Mesothelial cell of epicardium (in vitro differentiated cells): Measurements from ENCODE around the gene CXCR5. TPM values are rescaled to one million over a fixed set of nuclear protein-coding genes. Genes with fewer than 3 reads are reported as not detected.
A peak's percentile ranks its signal among the peaks of the same experiment; 100 is the strongest.

Experiments used
- DNase-seq, 2 experiments: peaks; one replicate each; pipeline ENCODE4 v3.0.0; 2021; ENCODE audit warnings: low spot score in 2 of 2; ENCODE audit not compliant: unreplicated experiment in 2 of 2
- H3K27ac Mint-ChIP-seq: 2 replicates; pipeline ENCODE4 v1.8.0; 2021; ENCODE audit warnings: mixed read lengths
- H3K27me3 Mint-ChIP-seq: 2 replicates; pipeline ENCODE4 v1.8.0; 2021; ENCODE audit warnings: low read depth, mixed read lengths
- H3K36me3 Mint-ChIP-seq: 2 replicates; pipeline ENCODE4 v1.8.0; 2021; ENCODE audit warnings: mixed read lengths
- H3K4me1 Mint-ChIP-seq: 2 replicates; pipeline ENCODE4 v1.8.0; 2021; ENCODE audit warnings: mixed read lengths
- H3K4me3 Mint-ChIP-seq: 2 replicates; pipeline ENCODE4 v1.8.0; 2021; ENCODE audit warnings: mild to moderate bottlenecking, moderate library complexity, mixed read lengths
- H3K9me3 Mint-ChIP-seq: 2 replicates; pipeline ENCODE4 v1.8.0; 2021; ENCODE audit warnings: mixed read lengths
- CTCF ChIP-seq: fragments of 200-600 bp; sonication (generic); IDR thresholded peaks from one replicate; pipeline ENCODE4 v1.5.0; 2021; ENCODE audit warnings: antibody characterized with exemption; ENCODE audit not compliant: unreplicated experiment
- microRNA-seq: library from miRNA; unstranded; fragments of <30 nt; microRNA quantifications from one replicate; pipeline ENCODE4 v1.2.0, GENCODE V29; 2021; ENCODE audit warnings: inconsistent platforms, mixed read lengths
- total RNA-seq: library from RNA; stranded (reverse); gene quantifications from 3 replicates; pipeline ENCODE4 v1.2.1, GENCODE V29; 2021

CXCR5 gene
- total RNA-seq, 1 donor from 2014 or later, result not detected

GRCh38 chr11:118939404-118939915 is 55.8 kb downstream of the CXCR5 start:
- no peak for TF ChIP-seq CTCF
- no peaks in the 10 kb centered on the region for H3K27me3 Mint-ChIP-seq
- no peak for DNase-seq
- H3K36me3 Mint-ChIP-seq, result no peaks in the 10 kb centered on the region
- no peak overlapping the region for H3K4me3 Mint-ChIP-seq
- no peaks in the 10 kb centered on the region for H3K9me3 Mint-ChIP-seq
- peaks cover 17% of the 10 kb centered on the region for H3K4me1 Mint-ChIP-seq
- H3K27ac Mint-ChIP-seq, result peak overlapping the region; percentile 28

GRCh38 chr11:118939953-118940598 is 56.4 kb downstream of the CXCR5 start:
- no peaks in the 10 kb centered on the region for H3K9me3 Mint-ChIP-seq
- H3K27ac Mint-ChIP-seq, result peak overlapping the region; percentile 79

GRCh38 chr11:118947091-118947490 is 63.4 kb downstream of the CXCR5 start:
- H3K9me3 Mint-ChIP-seq, result no peaks in the 10 kb centered on the region
- TF ChIP-seq CTCF, result no peak
- no peak overlapping the region for H3K27ac Mint-ChIP-seq
- no peaks in the 10 kb centered on the region for H3K4me1 Mint-ChIP-seq
- H3K36me3 Mint-ChIP-seq, result no peaks in the 10 kb centered on the region
- H3K27me3 Mint-ChIP-seq, result peaks cover 12% of the 10 kb centered on the region
- no peak for DNase-seq
- H3K4me3 Mint-ChIP-seq, result no peak overlapping the region

More at GRCh38 chr11:118939953-118940598, 56.4 kb downstream of the CXCR5 start:
- Mint-ChIP-seq H3K4me1 (peaks cover 17% of the 10 kb centered on the region), H3K36me3 (no peaks in the 10 kb centered on the region), H3K27me3 (no peaks in the 10 kb centered on the region), H3K4me3 (no peak overlapping the region)
- no peak for DNase-seq
- TF ChIP-seq CTCF, result no peak

Small RNA genes within 50 kb of the gene (microRNA-seq; reads per million reads assigned to microRNA genes)
- gene MIR4492, result not detected

Other genes starting within 250 kb of the CXCR5 start
- 0.11 TPM in 1 of 3 replicates, not detected in the others for gene TREH, start 204.2 kb upstream of the CXCR5 start, total RNA-seq
- gene DDX6, start 92.7 kb upstream of the CXCR5 start, total RNA-seq, result 189 to 194 TPM (median 191 TPM) in 3 replicates
- 88.6 to 92.4 TPM (median 91.7 TPM) in 3 replicates for gene BCL9L, start 42.0 kb downstream of the CXCR5 start, total RNA-seq
- 2.2 to 3.0 TPM (median 2.7 TPM) in 3 replicates for gene UPK2, start 72.4 kb downstream of the CXCR5 start, total RNA-seq
- not detected in 3 replicates for gene FOXR1, start 87.9 kb downstream of the CXCR5 start, total RNA-seq
- gene CENATAC, start 114.2 kb downstream of the CXCR5 start, total RNA-seq, result 65.7 to 69.1 TPM (median 66.3 TPM) in 3 replicates
- 1,201 to 1,234 TPM (median 1,218 TPM) in 3 replicates for gene RPS25, start 134.5 kb downstream of the CXCR5 start, total RNA-seq
- gene TRAPPC4, start 134.9 kb downstream of the CXCR5 start, total RNA-seq, result 53.9 to 56.5 TPM (median 54.5 TPM) in 3 replicates
- 29.6 to 35.3 TPM (median 33.2 TPM) in 3 replicates for gene SLC37A4, start 147.0 kb downstream of the CXCR5 start, total RNA-seq
- 131 to 142 TPM (median 133 TPM) in 3 replicates for gene HYOU1, start 173.3 kb downstream of the CXCR5 start, total RNA-seq
- gene VPS11, start 183.9 kb downstream of the CXCR5 start, total RNA-seq, result 32.5 to 35.2 TPM (median 32.6 TPM) in 3 replicates
- gene HMBS, start 201.0 kb downstream of the CXCR5 start, total RNA-seq, result 28.0 to 29.1 TPM (median 28.1 TPM) in 3 replicates
- gene DPAGT1, start 218.0 kb downstream of the CXCR5 start, total RNA-seq, result 38.2 to 47.7 TPM (median 44.9 TPM) in 3 replicates
- 8.7 to 10.5 TPM (median 10.0 TPM) in 3 replicates for gene C2CD2L, start 223.5 kb downstream of the CXCR5 start, total RNA-seq
- 32.8 to 36.7 TPM (median 34.4 TPM) in 3 replicates for gene HINFP, start 237.7 kb downstream of the CXCR5 start, total RNA-seq